Measurements from ENCODE around the gene C5orf46. TPM values are rescaled to one million over a fixed set of nuclear protein-coding genes. Genes with fewer than 3 reads are reported as not detected.

Gene C5orf46
- total RNA-seq, 1 experiment from 2014 or later = not detected

- Histone ChIP-seq H3K4me3 (ENCODE audit: low read depth, low read length) (no peak overlapping the region), H3K4me1 (no peaks in the 10 kb centered on the region), H3K27me3 (replicated peaks; ENCODE audit: control insufficient read depth, insufficient read depth, low read length) (no peaks in the 10 kb centered on the region), H3K9me3 (no peaks in the 10 kb centered on the region), H3K36me3 (ENCODE audit: control insufficient read depth, insufficient read depth, low read length) (no peaks in the 10 kb centered on the region)
- Mint-ChIP-seq H3K4me1 (ENCODE audit: low read depth, unreplicated experiment) (no peaks in the 10 kb centered on the region), H3K27ac (ENCODE audit: unreplicated experiment) (no peak overlapping the region), H3K27me3 (ENCODE audit: insufficient read depth, unreplicated experiment) (no peaks in the 10 kb centered on the region), H3K9me3 (ENCODE audit: unreplicated experiment) (no peaks in the 10 kb centered on the region), H3K36me3 (ENCODE audit: insufficient read depth, unreplicated experiment) (no peaks in the 10 kb centered on the region), H3K4me3 (ENCODE audit: unreplicated experiment) (no peak overlapping the region)
- BruUV-seq (replicated peaks) = no TSS peak
- intact Hi-C loops (cut with micrococcal nuclease; ENCODE audit: unreplicated experiment) = loop anchor here (1.0 to 2.0 kb wide), 5 partner anchors 40 to 307 kb away; no protein-coding TSS in a partner anchor
- POLR2A ChIA-PET = no interaction called here
- peak in 1 of 2 experiments; percentile 53 for DNase-seq
- peak; percentile 50 to 57 for TF ChIP-seq CTCF (IDR thresholded peaks at IDR 0.05; ENCODE audit: insufficient read depth in 1 of 2, low read depth in 1 of 2, low read length in 1 of 2, severe bottlenecking in 1 of 2, unreplicated experiment in 1 of 2)
- CTCF ChIA-PET = interaction anchor here (0.6 to 1.5 kb wide), 2 partner anchors 48 to 80 kb away, joined by 3 to 10 read pairs; no protein-coding TSS in a partner anchor
Observed at GRCh38 chr5:147935032-147935431, 28.7 kb upstream of the C5orf46 start.

- POLR2A ChIA-PET = no interaction called here
- intact Hi-C loops (cut with micrococcal nuclease; ENCODE audit: unreplicated experiment) = no loop called here
- BruUV-seq (replicated peaks) = no TSS peak
- TF ChIP-seq CTCF (IDR thresholded peaks at IDR 0.05; ENCODE audit: insufficient read depth in 1 of 2, low read depth in 1 of 2, low read length in 1 of 2, severe bottlenecking in 1 of 2, unreplicated experiment in 1 of 2) = no peak
- CTCF ChIA-PET = no interaction called here
- no peaks in the 10 kb centered on the region for H3K9me3 Mint-ChIP-seq (ENCODE audit: unreplicated experiment)
- H3K36me3 ChIP-seq (ENCODE audit: control insufficient read depth, insufficient read depth, low read length) = no peaks in the 10 kb centered on the region
- H3K4me3 Mint-ChIP-seq (ENCODE audit: unreplicated experiment) = no peak overlapping the region
- H3K9me3 ChIP-seq = no peaks in the 10 kb centered on the region
- peaks cover 9% of the 10 kb centered on the region for H3K27me3 Mint-ChIP-seq (ENCODE audit: insufficient read depth, unreplicated experiment)
- no peaks in the 10 kb centered on the region for H3K4me1 Mint-ChIP-seq (ENCODE audit: low read depth, unreplicated experiment)
- H3K36me3 Mint-ChIP-seq (ENCODE audit: insufficient read depth, unreplicated experiment) = no peaks in the 10 kb centered on the region
- no peaks in the 10 kb centered on the region for H3K4me1 ChIP-seq
- H3K27me3 ChIP-seq (replicated peaks; ENCODE audit: control insufficient read depth, insufficient read depth, low read length) = no peaks in the 10 kb centered on the region
- no peak for DNase-seq
- no peak overlapping the region for H3K27ac Mint-ChIP-seq (ENCODE audit: unreplicated experiment)
- H3K4me3 ChIP-seq (ENCODE audit: low read depth, low read length) = no peak overlapping the region
Observed at GRCh38 chr5:147930769-147931168, 24.4 kb upstream of the C5orf46 start.

DNA sequence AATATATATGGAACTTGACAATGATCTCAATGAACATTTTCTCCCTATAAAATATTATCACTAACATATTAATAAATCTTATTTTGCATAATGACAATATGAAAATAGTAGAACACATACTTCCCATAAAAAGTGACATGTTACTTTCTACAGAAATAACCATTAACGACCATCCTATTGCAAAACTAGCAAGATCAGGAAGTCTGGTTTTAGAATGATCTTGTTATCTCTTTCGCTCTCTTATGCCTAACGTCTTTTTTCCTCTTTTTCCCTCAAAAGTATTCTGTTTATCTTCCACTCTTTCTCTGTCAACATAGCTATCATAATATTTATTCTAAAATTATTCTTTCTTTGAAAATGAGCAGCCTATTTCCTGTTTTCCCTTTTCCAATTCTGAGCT, 21.6 kb upstream of the C5orf46 start:
- TF ChIP-seq CTCF (IDR thresholded peaks at IDR 0.05; ENCODE audit: insufficient read depth in 1 of 2, low read depth in 1 of 2, low read length in 1 of 2, severe bottlenecking in 1 of 2, unreplicated experiment in 1 of 2) = no peak
- no TSS peak for BruUV-seq (replicated peaks)
- Mint-ChIP-seq H3K4me1 (ENCODE audit: low read depth, unreplicated experiment) (no peaks in the 10 kb centered on the region), H3K27me3 (ENCODE audit: insufficient read depth, unreplicated experiment) (peaks cover 9% of the 10 kb centered on the region), H3K36me3 (ENCODE audit: insufficient read depth, unreplicated experiment) (no peaks in the 10 kb centered on the region), H3K4me3 (ENCODE audit: unreplicated experiment) (no peak overlapping the region), H3K9me3 (ENCODE audit: unreplicated experiment) (no peaks in the 10 kb centered on the region), H3K27ac (ENCODE audit: unreplicated experiment) (no peak overlapping the region)
- Histone ChIP-seq H3K9me3 (no peaks in the 10 kb centered on the region), H3K27me3 (replicated peaks; ENCODE audit: control insufficient read depth, insufficient read depth, low read length) (no peaks in the 10 kb centered on the region), H3K4me1 (no peaks in the 10 kb centered on the region), H3K4me3 (ENCODE audit: low read depth, low read length) (no peak overlapping the region), H3K36me3 (ENCODE audit: control insufficient read depth, insufficient read depth, low read length) (no peaks in the 10 kb centered on the region)
- DNase-seq = no peak
- POLR2A ChIA-PET = no interaction called here
- CTCF ChIA-PET = no interaction called here
- intact Hi-C loops (cut with micrococcal nuclease; ENCODE audit: unreplicated experiment) = no loop called here

All from Caco-2 (cell line).